ENCODE results near the gene CEBPG.
A peak's percentile ranks its signal among the peaks of the same experiment; 100 is the strongest.

Gene CEBPG

DNA sequence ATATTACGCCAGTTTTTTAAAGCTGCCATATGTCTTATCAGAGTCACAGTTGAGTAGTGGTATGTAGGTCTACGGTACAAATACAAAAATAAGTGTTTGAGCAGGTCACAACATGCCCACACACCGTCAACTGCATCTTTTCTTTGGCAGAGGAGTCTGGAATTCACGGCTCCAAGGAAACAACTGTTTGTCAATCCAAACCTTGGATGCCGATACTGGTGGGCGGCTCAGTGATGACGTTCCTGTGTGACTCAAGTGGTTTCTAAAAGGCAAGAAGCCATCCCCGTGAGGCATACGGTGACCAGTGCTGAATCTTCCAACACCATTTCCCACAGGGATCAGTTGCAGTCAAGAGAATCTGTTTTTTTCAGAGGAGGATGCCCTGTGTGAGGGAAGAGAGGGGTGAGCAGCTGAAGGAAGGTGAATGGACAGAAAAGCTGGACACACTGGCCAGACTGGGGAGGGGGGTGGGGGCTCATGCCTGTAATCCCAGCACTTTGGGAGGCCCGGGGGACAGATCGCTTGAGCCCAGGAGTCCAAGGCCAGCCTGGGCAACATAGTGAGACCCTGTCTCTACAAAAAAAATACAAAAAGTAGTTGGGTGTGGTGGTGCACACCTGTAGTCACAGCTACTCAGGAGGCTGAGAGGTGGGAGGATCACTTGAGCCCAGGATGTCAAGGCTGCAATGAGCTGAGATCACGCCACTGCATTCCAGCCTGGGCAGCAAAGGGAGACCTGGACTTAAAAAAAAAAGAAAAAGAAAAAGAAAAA lies 22.8 kb upstream of the CEBPG start:
- DNase-seq (ENCODE audit: low spot score): no peak

DNA sequence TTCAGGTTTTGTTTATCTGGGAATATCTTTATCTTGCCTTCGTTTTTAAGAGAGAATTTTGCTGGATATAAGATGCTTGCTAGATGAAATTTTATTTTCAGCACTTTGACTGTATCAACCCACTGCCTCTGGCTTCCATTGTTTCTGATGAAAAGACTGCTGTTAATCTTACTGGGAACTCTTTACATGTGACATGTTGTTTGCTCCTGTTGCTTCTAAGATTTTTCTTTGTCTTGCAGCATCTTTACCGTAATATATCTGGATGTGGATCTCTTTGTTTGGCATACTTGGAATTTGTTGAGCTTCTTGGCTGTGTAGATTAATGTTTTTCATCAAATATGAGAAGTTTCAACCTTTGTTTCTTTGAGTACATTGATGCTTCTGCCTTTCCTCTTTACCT lies 18.0 kb upstream of the CEBPG start:
- DNase-seq (ENCODE audit: low spot score): no peak

DNA sequence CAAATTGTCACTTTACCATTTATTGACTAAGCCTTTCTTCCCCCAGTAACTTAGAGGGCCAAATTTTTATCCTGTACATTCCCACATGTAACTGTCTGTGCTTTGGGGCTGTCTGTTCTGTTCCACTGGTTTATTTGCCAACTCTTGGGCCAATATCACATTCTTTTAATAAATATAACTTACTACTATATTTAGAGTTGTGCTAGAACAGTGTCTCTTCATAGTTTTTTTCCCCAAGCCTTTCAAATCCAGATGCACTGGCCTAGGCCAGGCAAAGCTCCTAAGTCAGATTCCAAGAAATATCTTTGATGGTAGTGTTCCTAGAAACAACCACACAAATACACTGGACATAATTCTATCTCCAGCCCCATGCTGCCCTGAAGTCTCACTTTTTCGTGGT lies 16.0 kb upstream of the CEBPG start:
- no peak for DNase-seq (ENCODE audit: low spot score)

DNA sequence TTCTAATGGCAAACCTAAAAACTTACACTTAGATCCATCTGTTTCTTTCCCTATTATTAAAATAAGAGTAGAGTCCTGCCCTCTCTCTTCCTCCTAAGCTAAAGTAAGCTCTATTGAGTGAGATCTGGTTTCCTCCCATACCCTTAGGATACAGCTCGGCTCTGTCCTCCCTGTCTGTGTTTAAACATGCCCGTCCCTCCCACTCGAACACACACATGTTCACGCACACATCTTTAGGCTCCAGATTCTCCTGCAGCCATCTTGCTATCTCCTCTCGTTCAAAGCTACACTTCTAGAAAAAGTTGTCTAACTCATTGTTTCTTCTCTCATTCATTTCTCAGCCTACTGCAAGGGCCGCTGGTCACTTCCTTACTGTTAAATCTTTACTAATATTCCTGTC lies 15.1 kb upstream of the CEBPG start:
- DNase-seq (ENCODE audit: low spot score): no peak

DNA sequence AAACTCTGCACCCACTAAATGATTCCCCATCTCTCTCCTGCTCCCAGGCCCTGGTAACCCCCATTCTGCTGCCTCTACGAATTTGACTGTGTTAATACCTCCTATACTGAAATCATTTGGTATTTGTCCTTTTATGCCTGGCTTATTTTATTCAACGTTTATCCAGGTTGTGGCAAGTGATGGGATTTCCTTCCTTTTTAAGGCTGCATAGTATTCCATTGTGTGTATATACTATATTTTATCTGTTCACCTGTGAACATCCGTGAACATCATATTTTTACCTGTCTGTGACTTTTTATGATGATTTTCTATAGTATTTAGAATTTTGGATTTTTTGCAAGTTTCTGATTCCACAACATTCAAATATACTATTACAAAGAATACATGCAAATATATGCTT lies 13.9 kb upstream of the CEBPG start:
- no peak for DNase-seq (ENCODE audit: low spot score)

DNA sequence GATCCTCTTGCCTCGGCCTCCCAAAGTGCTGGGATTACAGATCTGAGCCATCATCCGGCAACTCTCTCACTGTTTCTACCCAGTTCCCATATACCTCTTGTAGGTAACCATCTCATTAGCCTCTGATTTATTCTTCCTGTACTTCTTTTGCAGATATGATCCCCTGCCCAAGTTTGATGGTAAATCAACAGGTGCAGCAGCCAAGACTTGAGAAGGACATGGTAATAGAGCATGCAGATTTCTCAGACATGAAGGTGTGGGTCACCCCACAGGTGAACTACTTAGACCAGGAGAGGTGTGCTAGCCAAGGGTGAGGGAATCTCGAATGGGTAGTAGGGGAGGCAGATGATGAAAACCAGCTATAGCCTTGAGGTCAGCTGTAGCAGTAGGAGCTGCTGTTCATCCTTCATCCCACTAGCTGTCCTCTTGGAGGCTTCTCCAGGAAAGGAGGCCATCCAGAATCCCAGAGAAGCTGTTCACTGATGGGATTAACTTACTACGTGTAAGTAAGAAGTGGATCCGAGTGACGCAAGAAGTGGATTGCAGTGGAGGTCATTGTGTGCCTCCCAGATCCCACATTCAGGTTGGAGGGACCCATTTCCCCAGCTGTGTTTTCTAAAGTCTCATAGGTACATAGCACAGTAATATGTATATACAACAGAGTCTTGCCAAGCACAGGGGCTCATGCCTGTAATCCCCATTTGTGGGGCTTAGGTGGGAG lies 10.8 kb upstream of the CEBPG start:
- no peak for DNase-seq (ENCODE audit: low spot score)

DNA sequence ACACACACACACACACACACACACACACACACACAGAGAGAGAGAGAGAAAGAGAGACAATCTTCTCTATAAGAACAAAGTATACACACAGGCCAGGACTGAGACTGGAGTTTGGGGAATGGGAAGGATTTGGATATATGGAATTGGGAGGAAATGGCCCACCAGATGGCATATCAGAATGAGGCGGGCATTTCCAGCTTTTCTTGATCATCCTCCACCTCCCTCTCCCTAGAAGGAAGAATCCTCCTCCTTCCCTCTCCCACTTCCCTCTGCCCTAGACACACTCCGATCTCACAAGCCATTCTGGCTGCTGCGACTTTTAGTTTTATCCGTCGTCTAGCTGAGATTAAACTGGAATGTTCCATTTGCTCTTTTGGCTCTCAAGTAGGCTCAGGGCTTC lies 10.0 kb upstream of the CEBPG start:
- no peak for DNase-seq (ENCODE audit: low spot score)

DNA sequence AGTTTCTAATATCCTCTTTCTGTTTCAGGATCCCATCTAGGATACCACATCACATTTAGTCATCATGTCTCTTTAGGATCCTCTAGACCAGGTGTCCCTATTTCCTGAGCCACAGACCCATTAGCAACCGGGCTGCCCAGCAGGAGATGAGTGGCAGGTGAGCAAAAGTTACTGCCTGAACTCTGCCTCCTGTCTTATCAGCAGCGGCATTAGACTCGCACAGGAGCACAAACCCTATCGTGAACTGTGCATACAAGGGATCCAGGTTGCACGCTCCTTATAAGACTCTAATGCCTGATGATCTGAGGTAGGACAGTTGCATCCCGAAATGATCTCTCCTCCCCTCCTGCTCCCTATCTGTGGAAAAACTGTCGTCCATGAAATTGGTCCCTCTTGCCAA lies 7.8 kb upstream of the CEBPG start:
- DNase-seq (ENCODE audit: low spot score): no peak

DNA sequence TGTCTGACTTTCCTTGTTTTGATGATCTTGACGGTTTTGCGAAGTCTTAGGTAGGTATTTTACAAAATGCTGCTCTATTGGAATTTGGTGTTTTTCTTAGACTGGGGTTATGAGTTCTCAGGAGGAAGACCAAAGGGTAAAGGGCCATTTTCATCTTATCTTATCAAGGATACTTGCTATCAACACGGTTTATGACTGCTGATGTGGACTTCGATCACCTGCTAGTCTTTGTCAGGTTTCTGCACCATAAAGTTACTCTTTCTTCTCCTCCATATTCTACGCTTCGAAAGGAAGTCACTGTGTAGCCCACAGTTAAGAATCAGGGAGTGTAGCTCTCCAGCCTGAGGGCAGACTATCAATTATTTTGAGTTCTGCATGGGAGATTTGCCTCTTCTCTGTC lies 7.4 kb upstream of the CEBPG start:
- DNase-seq (ENCODE audit: low spot score): no peak

DNA sequence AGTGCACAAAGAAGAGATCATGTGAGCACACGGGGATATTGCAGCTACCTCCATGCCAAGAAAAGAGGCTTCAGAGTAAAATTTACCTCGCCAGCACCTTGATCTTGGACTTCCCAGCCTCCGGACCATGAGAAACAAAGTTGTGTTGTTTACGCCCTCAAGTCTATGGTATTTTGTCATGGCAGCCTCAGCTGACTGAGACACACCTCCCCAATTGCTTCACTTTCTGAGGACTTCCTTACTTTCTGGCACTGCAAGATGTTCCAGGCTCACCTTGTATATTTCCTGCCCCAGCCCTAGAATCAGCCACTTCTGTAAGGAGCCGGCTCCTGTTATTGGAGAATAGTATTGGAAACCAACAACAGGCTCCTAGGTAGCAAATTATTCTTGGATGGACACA lies 6.6 kb upstream of the CEBPG start:
- DNase-seq (ENCODE audit: low spot score): no peak

DNA sequence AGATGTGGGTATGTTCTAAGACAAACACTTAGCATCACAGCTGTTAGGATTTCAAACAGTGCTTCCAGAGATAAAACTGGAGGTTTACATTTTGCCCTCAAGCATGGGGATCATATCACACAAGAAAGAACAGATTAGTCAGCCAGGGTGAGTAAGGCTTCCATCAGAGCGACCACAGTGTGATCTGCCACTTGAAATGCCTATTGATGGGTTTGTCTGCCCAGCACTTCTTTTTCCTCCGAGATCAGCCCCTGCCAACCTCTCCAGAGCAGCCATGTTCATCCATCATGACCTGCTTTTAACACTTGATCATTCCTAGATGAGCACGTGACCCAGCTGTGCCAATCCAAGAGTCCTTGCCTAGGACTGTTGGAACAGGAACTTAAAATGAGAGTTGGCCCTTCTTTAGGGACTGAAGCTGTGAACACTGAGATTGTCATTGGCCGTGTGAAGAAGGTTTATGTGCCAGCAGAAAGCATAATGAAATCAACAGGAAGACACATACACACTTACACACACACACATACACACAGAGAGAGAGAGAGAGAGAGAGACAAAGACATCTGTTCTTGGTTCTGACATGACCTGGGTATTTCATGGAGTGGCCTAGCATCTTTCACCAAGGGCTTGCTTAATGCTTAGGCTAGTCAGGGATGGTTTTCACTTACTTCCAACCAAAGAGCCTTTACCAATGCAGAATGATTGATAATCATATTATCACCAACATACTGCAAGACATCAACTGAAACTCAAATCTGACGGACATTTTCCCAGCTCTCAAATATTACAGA lies 5.2 kb upstream of the CEBPG start:
- DNase-seq (ENCODE audit: low spot score): no peak

DNA sequence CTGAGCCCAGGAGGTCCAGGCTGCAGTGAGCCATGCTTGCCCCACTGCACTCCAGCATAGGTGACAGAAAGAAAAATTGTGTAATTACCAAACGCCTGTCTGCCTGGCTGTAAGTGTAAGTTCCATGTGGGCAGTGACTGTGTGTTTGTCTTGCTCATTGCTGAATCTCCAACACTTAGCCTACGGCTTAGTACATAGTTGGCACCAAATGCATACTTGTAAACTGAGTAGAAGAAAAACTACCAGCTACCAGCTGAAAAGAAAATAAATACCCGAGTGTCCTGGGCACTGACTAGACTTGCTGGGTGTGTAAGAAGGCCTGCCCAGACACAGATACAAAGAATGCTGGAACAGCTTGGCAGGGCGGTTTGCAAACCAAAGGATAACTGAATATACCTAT lies 2.7 kb upstream of the CEBPG start:
- no peak for DNase-seq (ENCODE audit: low spot score)

DNA sequence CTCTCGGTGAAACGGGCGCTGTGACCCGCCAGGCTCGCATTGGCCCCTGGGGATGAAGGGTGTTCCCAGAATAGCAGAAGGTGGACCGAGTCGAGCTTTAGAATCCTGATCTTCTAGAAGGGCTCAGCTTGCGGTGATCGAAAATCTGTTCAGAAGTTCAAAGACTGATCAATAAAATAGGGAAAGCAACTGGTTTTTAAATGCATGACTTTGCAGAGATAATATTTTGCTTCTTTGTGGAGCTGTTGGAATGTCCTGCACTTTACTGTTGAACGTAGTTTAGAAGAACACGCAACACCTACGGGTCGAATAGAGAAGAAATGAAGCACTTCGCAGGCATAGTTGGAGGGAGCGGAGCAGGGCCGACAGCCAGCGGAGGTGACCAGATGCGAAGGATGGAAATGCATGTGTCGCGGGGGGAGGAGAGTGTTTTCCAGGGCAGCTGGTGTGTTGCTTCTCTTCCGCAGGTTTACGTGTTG lies 766 bp downstream of the CEBPG start:
- peak; percentile 22 for DNase-seq (ENCODE audit: low spot score)

DNA sequence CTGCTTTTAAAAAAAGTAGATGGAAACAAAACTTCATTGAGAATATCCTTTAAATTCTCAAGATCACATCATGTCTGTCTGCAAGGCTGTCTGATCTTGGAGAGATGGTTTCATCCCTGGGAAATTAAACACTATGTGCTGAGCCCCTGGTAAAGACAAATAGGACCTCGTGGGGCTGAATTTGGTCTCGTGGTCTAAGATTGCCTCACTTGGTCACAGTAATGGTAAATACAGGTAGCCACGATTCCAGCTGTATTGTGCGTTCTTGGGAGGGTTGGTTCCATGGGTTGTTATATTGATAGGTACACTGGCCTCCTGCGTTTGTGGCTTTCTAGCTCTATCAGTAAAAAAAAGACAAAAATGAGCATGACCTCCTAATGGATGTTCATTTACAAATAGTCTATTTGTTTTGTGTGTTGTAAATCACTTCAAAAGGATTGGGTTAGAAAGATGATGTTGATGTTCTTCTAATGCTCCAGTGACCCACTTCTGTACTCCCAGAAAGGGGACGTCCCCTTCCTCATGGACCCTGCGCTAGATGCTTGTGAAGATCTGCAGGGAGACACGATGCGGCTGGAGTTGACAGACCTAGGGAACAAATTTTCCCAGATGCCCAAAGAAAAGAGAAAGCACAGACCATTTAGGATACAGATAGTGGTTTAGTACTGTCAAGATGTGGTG lies 1.8 kb downstream of the CEBPG start:
- no peak for DNase-seq (ENCODE audit: low spot score)

DNA sequence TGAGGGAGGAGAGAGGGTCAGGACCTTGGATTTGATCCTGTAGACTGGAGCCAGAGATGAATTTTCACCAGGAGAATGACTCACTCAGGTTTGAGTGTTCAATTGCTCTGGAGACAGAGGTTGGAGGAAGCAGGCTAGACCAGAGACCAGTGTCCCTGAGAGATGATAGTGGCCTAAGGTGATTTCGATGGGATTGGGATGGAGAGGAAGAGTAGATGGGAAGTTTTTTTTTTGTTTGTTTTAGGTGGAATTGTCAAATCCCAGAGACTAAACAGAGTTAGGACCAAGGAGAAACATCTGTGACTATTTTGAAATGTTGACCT lies 2.3 kb downstream of the CEBPG start:
- no peak for DNase-seq (ENCODE audit: low spot score)

DNA sequence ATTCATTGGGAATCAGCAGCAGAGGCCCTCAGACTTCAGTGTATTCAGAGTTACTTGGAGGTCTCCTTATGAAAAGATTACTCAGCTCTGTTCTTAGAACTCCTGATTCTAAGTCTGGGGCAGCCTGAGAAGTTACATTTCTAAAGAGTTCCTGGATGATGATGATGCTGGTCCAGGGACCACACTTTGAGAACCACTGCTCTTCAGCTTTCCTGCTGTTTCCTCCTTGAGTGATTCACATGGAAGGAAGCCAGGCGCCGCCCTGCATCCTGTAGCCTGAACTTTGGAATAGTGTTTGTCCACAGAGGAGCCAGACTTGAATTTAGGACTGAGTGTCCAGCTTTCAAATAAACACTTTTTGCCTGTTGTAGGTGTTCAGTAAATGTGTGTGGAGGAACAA lies 2.9 kb downstream of the CEBPG start:
- no peak for DNase-seq (ENCODE audit: low spot score)

DNA sequence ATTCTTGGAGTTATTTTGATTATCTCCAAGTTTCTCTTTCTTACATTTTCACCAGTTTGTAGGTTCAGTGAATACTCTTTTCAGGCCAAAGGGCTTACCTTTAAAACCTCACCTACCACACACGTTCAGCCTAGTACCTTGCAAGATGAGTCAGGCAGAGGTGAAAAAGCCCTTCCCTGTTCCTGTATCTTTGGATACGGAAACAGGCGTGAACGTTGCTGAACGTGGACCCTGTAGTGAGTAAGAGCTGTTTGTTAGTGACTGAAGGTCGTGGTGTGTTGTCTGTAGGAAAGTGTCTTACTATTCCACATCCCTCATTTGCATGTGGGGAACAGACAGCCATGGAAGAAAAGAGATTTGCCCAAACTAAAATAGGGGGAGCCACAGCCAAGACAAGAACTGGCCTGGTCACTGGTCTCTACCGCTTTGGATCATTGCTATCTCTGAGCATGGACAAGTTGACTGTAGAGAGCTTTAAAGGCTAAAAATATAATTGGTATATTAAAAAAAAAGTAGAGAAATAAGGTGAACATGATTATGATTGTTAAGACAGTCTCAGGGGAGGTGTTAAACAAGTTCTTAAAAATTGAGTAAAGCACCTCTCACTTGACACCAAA lies 3.5 kb downstream of the CEBPG start:
- no peak for DNase-seq (ENCODE audit: low spot score)

DNA sequence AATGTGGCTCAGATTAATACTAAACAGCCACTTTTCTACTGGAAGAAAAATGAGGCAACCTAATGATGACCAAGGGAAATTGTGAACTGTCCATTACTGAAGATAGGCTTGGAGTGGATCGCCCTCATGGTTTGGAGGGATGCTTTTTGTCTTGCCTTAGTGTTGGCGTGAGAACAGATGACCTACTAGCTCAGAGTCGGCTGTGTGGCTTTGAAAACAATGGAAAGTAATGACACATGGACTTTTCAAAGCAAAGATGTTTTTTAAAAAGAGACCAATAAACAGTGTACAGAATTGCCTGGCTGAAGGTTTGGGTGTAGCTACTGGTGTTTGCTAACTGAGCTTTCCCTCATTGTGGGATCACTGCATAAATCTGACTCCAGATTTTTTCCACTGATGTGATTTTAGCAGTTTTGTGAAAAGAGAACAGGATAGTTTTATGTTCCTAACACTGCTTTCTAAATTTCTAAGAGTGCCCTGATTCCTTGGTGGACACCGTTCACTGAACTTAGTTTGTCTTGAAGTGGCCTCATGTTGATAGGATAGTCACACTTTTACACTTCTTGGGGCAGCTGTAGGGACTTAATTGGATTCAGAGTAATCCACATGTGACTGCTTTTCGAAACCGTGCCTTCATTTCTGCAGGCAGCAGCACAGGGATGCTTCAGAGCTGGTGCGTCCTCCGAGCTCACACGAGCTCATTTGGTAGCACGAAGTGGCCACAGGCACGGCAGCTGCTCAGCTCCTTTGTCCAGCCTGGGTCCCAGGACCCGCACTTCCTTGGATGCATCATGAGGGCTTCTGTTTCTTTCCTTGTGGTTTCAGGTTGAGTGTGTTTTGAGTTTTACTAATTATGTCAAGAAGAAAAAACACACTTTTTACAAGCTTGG lies 4.3 kb downstream of the CEBPG start:
- DNase-seq (ENCODE audit: low spot score): no peak

DNA sequence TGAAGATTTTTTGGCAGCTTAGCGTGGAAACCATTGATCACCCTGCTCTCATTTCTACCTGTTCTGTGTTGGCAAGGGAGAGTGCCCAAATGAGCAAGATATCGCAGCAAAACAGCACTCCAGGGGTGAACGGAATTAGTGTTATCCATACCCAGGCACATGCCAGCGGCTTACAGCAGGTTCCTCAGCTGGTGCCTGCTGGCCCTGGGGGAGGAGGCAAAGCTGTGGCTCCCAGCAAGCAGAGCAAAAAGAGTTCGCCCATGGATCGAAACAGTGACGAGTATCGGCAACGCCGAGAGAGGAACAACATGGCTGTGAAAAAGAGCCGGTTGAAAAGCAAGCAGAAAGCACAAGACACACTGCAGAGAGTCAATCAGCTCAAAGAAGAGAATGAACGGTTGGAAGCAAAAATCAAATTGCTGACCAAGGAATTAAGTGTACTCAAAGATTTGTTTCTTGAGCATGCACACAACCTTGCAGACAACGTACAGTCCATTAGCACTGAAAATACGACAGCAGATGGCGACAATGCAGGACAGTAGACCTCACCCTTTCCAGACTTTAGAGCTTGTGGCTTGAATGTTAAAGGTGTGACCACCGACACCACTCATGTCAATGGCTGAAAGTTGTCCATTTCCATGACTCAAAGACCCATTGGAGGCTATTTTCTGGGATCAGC lies 5.8 kb downstream of the CEBPG start:
- no peak for DNase-seq (ENCODE audit: low spot score)

DNA sequence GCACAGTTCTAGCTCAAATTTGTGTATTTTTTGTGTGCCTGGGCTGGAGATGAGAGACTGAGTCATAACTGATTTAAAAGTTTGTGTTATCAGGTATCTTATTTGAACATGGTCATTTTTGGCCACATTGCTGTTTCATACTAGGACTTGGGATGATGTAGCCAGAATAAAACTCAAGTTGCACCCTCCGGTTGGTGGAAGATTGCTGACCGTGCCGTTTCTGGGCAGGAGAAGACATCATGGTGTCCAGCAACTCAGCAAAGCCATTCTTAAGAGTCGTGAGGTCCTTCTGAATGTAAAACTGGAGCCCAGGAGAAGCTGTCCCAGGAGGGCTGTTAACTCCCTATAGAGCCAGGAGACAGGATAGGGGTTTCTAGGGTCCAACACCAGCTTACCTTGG lies 7.6 kb downstream of the CEBPG start:
- no peak for DNase-seq (ENCODE audit: low spot score)

Data from SK-N-DZ (cell line).